Lower lobe of right lung (tissue), 2 donors: Measurements from ENCODE around the gene CDKAL1. TPM values are rescaled to one million over a fixed set of nuclear protein-coding genes. Genes with fewer than 3 reads are reported as not detected.

ENCODE experiments used
- ATAC-seq, 2 donors: fragments of 200-7000 bp; cut with Tn5 transposase; one replicate each; pipeline ENCODE4 v1.9.1; 2020 to 2022; ENCODE audit warnings: mild to moderate bottlenecking in 2 of 2, moderate library complexity in 2 of 2
- DNase-seq: peaks from one replicate; pipeline ENCODE4 v3.0.0-alpha.2; 2020
- H3K27ac ChIP-seq: fragments of 200-600 bp; one replicate; pipeline ENCODE4 v1.8.0; 2022
- H3K27me3 ChIP-seq: fragments of 200-600 bp; one replicate; pipeline ENCODE4 v1.8.0; 2022; ENCODE audit warnings: low read depth
- H3K36me3 ChIP-seq: fragments of 200-600 bp; one replicate; pipeline ENCODE4 v1.8.0; 2022; ENCODE audit warnings: mild to moderate bottlenecking
- H3K4me1 ChIP-seq: fragments of 200-600 bp; one replicate; pipeline ENCODE4 v1.8.0; 2022
- H3K4me3 ChIP-seq: fragments of 200-600 bp; one replicate; pipeline ENCODE4 v1.8.0; 2022; ENCODE audit warnings: mild to moderate bottlenecking
- H3K9me3 ChIP-seq: fragments of 200-600 bp; one replicate; pipeline ENCODE4 v1.8.0; 2022
- intact Hi-C: fragments of 100-400 bp; cut with DNase I; formaldehyde crosslinking; loops from one replicate; pipeline ENCODE4 v1.11.0; 2022
- total RNA-seq: library from RNA; stranded (reverse); fragmentation: NEBNext Ultra II Directional; extraction: Animal tissue kit (Norgen Biotek cat#: 25700); gene quantifications from one replicate; pipeline ENCODE4 v1.2.1, GENCODE V29; 2021
- TF ChIP-seq, protein P1 (sequence below): fragments of 200-600 bp; IDR thresholded peaks from one replicate; pipeline ENCODE4 v1.8.0; 2022; ENCODE audit warnings: antibody characterized with exemption, mild to moderate bottlenecking
- donor health status: DM: no; HTN: yes; CAD: no; lungs with severe emphysema.

The CDKAL1 gene
- total RNA-seq, 1 donor from 2014 or later = 16.0 TPM

DNA sequence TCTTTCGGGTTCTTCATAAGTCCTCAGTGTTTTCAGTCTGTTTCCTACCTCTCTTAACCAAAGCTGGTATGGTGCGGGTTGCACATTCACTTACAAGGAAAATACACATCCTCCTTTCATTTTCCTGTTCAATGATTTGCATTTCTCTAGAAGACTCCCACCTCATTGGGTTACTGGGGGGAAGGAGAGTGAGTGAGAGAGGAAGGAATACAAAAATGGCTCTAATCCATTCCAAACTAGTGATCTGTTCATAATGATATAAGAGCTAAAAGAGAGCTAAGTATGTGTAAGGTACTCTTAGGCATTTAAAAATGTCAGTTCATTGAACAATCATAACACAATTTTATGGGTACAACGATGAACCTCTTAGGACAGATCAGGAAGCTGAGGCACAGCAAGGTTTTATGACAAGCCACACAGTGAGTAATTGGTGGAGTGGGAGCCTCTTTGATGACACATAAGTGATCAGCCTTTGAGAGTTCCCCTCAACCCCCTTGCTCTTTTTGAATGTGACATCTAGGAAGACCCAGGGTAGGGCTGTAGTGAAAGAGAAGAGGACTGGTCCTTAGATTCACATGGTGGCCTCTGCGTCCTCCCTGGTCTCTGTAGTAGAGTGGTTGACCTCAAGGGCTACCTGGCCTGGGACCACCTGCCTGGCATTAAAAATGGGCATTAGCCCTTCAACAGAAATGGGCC, 730.9 kb downstream of the CDKAL1 start:
- Histone ChIP-seq H3K27me3 (no peaks in the 10 kb centered on the region), H3K4me1 (no peaks in the 10 kb centered on the region), H3K9me3 (no peaks in the 10 kb centered on the region), H3K27ac (no peak overlapping the region), H3K36me3 (no peaks in the 10 kb centered on the region), H3K4me3 (no peak overlapping the region)
- ATAC-seq (no peak), DNase-seq (no peak)
- TF ChIP-seq, protein P1, sequence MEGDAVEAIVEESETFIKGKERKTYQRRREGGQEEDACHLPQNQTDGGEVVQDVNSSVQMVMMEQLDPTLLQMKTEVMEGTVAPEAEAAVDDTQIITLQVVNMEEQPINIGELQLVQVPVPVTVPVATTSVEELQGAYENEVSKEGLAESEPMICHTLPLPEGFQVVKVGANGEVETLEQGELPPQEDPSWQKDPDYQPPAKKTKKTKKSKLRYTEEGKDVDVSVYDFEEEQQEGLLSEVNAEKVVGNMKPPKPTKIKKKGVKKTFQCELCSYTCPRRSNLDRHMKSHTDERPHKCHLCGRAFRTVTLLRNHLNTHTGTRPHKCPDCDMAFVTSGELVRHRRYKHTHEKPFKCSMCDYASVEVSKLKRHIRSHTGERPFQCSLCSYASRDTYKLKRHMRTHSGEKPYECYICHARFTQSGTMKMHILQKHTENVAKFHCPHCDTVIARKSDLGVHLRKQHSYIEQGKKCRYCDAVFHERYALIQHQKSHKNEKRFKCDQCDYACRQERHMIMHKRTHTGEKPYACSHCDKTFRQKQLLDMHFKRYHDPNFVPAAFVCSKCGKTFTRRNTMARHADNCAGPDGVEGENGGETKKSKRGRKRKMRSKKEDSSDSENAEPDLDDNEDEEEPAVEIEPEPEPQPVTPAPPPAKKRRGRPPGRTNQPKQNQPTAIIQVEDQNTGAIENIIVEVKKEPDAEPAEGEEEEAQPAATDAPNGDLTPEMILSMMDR = no peak
- intact Hi-C loops = no loop called here

DNA sequence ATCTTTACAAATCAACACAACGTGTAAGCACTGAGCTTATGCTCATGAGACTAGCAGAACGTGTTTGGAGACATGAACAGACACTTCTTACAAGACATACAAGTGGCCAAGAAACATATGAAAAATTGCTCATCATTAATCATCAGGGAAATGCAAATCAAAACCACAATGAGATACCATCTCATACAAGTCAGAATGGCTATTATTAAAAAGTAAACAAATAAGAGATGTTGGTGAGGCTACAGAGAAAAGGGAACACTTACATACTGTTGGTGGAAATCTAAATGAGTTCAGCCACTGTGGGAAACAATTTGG, 731.4 kb downstream of the CDKAL1 start:
- Histone ChIP-seq H3K4me3 (no peak overlapping the region), H3K9me3 (no peaks in the 10 kb centered on the region), H3K4me1 (no peaks in the 10 kb centered on the region), H3K27me3 (no peaks in the 10 kb centered on the region), H3K27ac (no peak overlapping the region), H3K36me3 (no peaks in the 10 kb centered on the region)
- intact Hi-C loops = no loop called here
- DNase-seq = no peak
- ATAC-seq = no peak
- TF ChIP-seq, protein P1 = no peak

DNA sequence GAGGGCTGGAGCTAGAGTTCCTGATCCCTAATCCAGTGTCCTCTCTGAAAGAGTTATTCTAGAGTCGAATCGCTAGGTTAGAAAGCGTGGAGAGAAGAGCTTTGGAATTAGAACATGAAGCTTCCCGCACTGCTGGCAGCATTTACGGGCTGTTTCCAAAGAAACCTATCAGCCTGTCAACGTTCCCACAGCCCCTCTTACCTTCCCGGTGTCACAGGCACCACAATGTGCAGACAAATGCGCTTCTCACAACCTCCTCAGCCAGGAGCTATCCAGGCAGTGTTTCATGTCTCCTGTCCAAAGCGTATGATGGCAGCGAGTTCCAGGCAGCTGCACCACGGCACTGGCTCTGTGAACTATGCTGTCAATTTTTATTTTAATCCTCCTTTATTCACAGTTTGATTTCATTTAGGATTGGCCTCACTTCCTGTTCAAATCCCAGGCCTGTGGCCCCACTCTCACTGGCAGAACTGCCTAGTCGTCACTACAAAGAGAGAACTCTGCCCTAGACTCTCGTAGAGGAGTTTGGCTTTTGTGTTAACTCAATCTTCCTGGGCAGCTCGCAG, 736.5 kb downstream of the CDKAL1 start:
- intact Hi-C loops = no loop called here
- TF ChIP-seq, protein P1 = no peak

DNA sequence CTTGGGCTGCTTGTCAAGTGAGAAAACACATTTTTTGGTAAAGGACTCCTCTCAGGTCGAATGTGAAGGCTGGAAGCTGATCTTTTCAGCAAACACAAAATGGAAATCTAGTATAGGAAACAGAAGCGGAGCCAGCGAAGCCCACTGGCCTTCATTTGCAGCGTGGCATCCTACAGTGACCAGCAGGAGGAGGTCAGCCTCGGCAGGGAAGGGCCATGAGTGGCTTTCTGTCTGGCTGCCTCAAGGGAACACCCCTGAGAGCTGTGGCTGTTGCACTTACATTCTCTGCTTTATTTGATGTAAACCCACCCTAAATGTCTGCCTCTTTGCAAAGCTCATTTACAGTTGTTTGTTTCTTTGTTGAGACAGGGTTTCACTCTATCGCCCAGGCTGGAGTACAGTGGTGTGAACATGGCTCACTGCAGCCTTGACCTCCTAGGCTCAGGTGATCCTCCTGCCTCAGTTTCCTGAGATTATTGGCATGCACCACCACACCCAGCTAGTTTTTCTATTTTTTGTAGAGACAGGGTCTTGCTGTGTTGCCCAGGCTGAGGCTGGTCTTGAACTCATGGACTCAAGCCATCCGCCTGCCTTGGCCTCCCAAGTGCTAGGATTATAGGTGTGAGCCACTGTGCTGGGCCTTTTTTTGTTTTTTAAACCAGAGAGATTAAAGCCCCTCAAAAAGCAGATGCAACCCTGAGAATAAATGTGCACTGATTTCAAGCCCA, 737.3 kb downstream of the CDKAL1 start:
- no peak overlapping the region for H3K27ac ChIP-seq
- no peaks in the 10 kb centered on the region for H3K27me3 ChIP-seq
- ATAC-seq (no peak), DNase-seq (no peak)
- no peaks in the 10 kb centered on the region for H3K9me3 ChIP-seq
- TF ChIP-seq, protein P1 = no peak
- no peaks in the 10 kb centered on the region for H3K4me1 ChIP-seq
- H3K4me3 ChIP-seq = no peak overlapping the region
- intact Hi-C loops = no loop called here
- H3K36me3 ChIP-seq = no peaks in the 10 kb centered on the region

More for the DNA sequence above, 736.5 kb downstream of the CDKAL1 start:
- ATAC-seq = no peak
- no peaks in the 10 kb centered on the region for H3K36me3 ChIP-seq
- H3K27ac ChIP-seq = no peak overlapping the region
- H3K27me3 ChIP-seq = no peaks in the 10 kb centered on the region
- H3K4me3 ChIP-seq = no peak overlapping the region
- no peak for DNase-seq
- no peaks in the 10 kb centered on the region for H3K4me1 ChIP-seq
- H3K9me3 ChIP-seq = no peaks in the 10 kb centered on the region

- TF ChIP-seq, protein P1 = no peak
- H3K9me3 ChIP-seq = no peaks in the 10 kb centered on the region
- no peak overlapping the region for H3K4me3 ChIP-seq
- H3K4me1 ChIP-seq = no peaks in the 10 kb centered on the region
- DNase-seq (no peak), ATAC-seq (no peak)
- no peaks in the 10 kb centered on the region for H3K27me3 ChIP-seq
- H3K27ac ChIP-seq = no peak overlapping the region
- H3K36me3 ChIP-seq = no peaks in the 10 kb centered on the region
- intact Hi-C loops = no loop called here
Measured at GRCh38 chr6:21273451-21273850, 739.2 kb downstream of the CDKAL1 start.
